Glutamatergic neuron (in vitro differentiated cells): ENCODE measurements around the gene SH3GL1. TPM values are rescaled to one million over a fixed set of nuclear protein-coding genes. Genes with fewer than 3 reads are reported as not detected.

Source experiments
- DNase-seq: peaks from one replicate; pipeline ENCODE4 v3.0.0; 2022
- H3K27ac Mint-ChIP-seq: one replicate; pipeline ENCODE4 v1.8.0; 2020; ENCODE audit warnings: mild to moderate bottlenecking, mixed read lengths, inconsistent platforms; ENCODE audit not compliant: unreplicated experiment
- H3K27me3 Mint-ChIP-seq: one replicate; pipeline ENCODE4 v1.8.0; 2020; ENCODE audit warnings: mild to moderate bottlenecking, moderate library complexity, mixed read lengths, inconsistent platforms; ENCODE audit not compliant: unreplicated experiment
- H3K36me3 Mint-ChIP-seq: one replicate; pipeline ENCODE4 v1.8.0; 2020; ENCODE audit warnings: mild to moderate bottlenecking, mixed read lengths, inconsistent platforms; ENCODE audit not compliant: unreplicated experiment
- H3K4me1 Mint-ChIP-seq: one replicate; pipeline ENCODE4 v1.8.0; 2020; ENCODE audit warnings: mild to moderate bottlenecking, low read depth, mixed read lengths, inconsistent platforms; ENCODE audit not compliant: unreplicated experiment
- H3K4me3 Mint-ChIP-seq: one replicate; pipeline ENCODE4 v1.8.0; 2020; ENCODE audit warnings: mild to moderate bottlenecking, mixed read lengths, inconsistent platforms; ENCODE audit not compliant: unreplicated experiment
- H3K9me3 Mint-ChIP-seq: one replicate; pipeline ENCODE4 v1.8.0; 2020; ENCODE audit warnings: mild to moderate bottlenecking, moderate library complexity, mixed read lengths, inconsistent platforms; ENCODE audit not compliant: unreplicated experiment
- total RNA-seq: library from RNA; stranded (reverse); fragmentation: NEBNext Ultra II Directional; extraction: Animal tissue kit (Norgen Biotek cat#: 25700); gene quantifications from one replicate; pipeline ENCODE4 v1.2.1, GENCODE V29; 2021; ENCODE audit not compliant: unreplicated experiment
- TF ChIP-seq, protein P1 (sequence below): fragments of 200-600 bp; sonication (generic); IDR thresholded peaks from one replicate; pipeline ENCODE4 v1.5.0; 2021; ENCODE audit not compliant: partially characterized antibody, unreplicated experiment

The SH3GL1 gene
- total RNA-seq, 1 donor from 2014 or later = 56.3 TPM

DNA sequence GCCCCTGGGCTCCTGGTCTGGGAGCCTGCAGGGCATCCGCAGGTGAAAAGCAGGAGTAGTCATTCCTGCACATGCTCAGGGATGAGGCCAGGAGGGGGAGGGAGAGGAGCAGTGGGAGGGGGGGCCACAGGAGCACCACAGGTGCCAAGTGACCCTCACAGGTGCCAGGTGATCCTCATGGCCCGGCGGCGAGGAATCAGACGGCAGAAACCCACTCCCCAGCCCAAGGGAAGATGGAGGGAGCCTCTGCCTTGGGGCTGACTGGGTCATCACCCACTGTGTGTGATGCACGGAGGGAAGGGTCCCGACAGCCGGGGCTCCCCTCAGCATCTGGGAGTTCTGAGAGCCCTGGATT is 27.4 kb downstream of the SH3GL1 start:
- peaks cover 5% of the 10 kb centered on the region for H3K9me3 Mint-ChIP-seq
- no peak overlapping the region for H3K4me3 Mint-ChIP-seq
- peaks cover 30% of the 10 kb centered on the region for H3K4me1 Mint-ChIP-seq
- DNase-seq = no peak
- no peak overlapping the region for H3K27ac Mint-ChIP-seq
- no peaks in the 10 kb centered on the region for H3K36me3 Mint-ChIP-seq
- TF ChIP-seq, protein P1, sequence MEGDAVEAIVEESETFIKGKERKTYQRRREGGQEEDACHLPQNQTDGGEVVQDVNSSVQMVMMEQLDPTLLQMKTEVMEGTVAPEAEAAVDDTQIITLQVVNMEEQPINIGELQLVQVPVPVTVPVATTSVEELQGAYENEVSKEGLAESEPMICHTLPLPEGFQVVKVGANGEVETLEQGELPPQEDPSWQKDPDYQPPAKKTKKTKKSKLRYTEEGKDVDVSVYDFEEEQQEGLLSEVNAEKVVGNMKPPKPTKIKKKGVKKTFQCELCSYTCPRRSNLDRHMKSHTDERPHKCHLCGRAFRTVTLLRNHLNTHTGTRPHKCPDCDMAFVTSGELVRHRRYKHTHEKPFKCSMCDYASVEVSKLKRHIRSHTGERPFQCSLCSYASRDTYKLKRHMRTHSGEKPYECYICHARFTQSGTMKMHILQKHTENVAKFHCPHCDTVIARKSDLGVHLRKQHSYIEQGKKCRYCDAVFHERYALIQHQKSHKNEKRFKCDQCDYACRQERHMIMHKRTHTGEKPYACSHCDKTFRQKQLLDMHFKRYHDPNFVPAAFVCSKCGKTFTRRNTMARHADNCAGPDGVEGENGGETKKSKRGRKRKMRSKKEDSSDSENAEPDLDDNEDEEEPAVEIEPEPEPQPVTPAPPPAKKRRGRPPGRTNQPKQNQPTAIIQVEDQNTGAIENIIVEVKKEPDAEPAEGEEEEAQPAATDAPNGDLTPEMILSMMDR = no peak
- H3K27me3 Mint-ChIP-seq = peaks cover 21% of the 10 kb centered on the region

GRCh38 chr19:4372165-4373012 is 28.0 kb downstream of the SH3GL1 start:
- no peaks in the 10 kb centered on the region for H3K36me3 Mint-ChIP-seq
- DNase-seq = no peak
- peaks cover 35% of the 10 kb centered on the region for H3K4me1 Mint-ChIP-seq
- TF ChIP-seq, protein P1 = no peak
- peaks cover 8% of the 10 kb centered on the region for H3K9me3 Mint-ChIP-seq
- H3K27me3 Mint-ChIP-seq = peaks cover 23% of the 10 kb centered on the region
- H3K27ac Mint-ChIP-seq = no peak overlapping the region
- no peak overlapping the region for H3K4me3 Mint-ChIP-seq

- H3K9me3 Mint-ChIP-seq = peaks cover 10% of the 10 kb centered on the region
- H3K4me3 Mint-ChIP-seq = no peak overlapping the region
- no peaks in the 10 kb centered on the region for H3K36me3 Mint-ChIP-seq
- TF ChIP-seq, protein P1 = no peak
- H3K27me3 Mint-ChIP-seq = peaks cover 26% of the 10 kb centered on the region
- DNase-seq = no peak
- H3K27ac Mint-ChIP-seq = no peak overlapping the region
- H3K4me1 Mint-ChIP-seq = peaks cover 31% of the 10 kb centered on the region
Observed at GRCh38 chr19:4371247-4372164, 28.8 kb downstream of the SH3GL1 start.

- H3K9me3 Mint-ChIP-seq = peaks cover 13% of the 10 kb centered on the region
- no peaks in the 10 kb centered on the region for H3K36me3 Mint-ChIP-seq
- peaks cover 30% of the 10 kb centered on the region for H3K27me3 Mint-ChIP-seq
- H3K4me3 Mint-ChIP-seq = no peak overlapping the region
- no peak for DNase-seq
- H3K27ac Mint-ChIP-seq = no peak overlapping the region
- TF ChIP-seq, protein P1 = no peak
- peaks cover 22% of the 10 kb centered on the region for H3K4me1 Mint-ChIP-seq
Observed at GRCh38 chr19:4370418-4371041, 29.8 kb downstream of the SH3GL1 start.
